Stimulated activated naive CD8-positive, alpha-beta T cell treated with anti-CD3 and anti-CD28 coated beads, Interleukin-15, Interleukin-2, amounts not matched to agents 100 U/mL and 50 U/mL, for 24 hours (primary cell): Measurements from ENCODE around the gene PIK3CB.
"Not testable (repeated sequence)": the region's sequence is repeated elsewhere in the genome, so short reads cannot be mapped to it uniquely, and the experiment has no call there.

Experiments
- ATAC-seq: fragments of 150-1000 bp; cut with Tn5 transposase; one replicate; pipeline ENCODE4 v1.10.0; 2021
- DNase-seq: peaks from one replicate; pipeline ENCODE4 v3.0.0; 2021

Gene PIK3CB

GRCh38 chr3:138680974-138681373 lies 153.8 kb downstream of the PIK3CB start:
- not testable (repeated sequence) for DNase-seq, ATAC-seq

GRCh38 chr3:138678874-138679392 lies 155.8 kb downstream of the PIK3CB start:
- no peak for DNase-seq
- ATAC-seq: no peak

- no peak for DNase-seq
- ATAC-seq: no peak
Observed at GRCh38 chr3:138678086-138678485, 156.6 kb downstream of the PIK3CB start.

GRCh38 chr3:138675393-138675792 lies 159.3 kb downstream of the PIK3CB start:
- DNase-seq (no peak), ATAC-seq (no peak)

- ATAC-seq (no peak), DNase-seq (no peak)
Observed at GRCh38 chr3:138673641-138674530, 160.8 kb downstream of the PIK3CB start.

- ATAC-seq (no peak), DNase-seq (no peak)
Observed at GRCh38 chr3:138670407-138670806, 164.3 kb downstream of the PIK3CB start.

GRCh38 chr3:138668107-138668506 lies 166.6 kb downstream of the PIK3CB start:
- DNase-seq (no peak), ATAC-seq (no peak)

- DNase-seq (no peak), ATAC-seq (no peak)
Observed at GRCh38 chr3:138657508-138657907, 177.2 kb downstream of the PIK3CB start.

GRCh38 chr3:138653567-138653966 lies 181.2 kb downstream of the PIK3CB start:
- no peak for DNase-seq
- no peak for ATAC-seq

- no peak for ATAC-seq
- DNase-seq: no peak
Observed at GRCh38 chr3:138649134-138649533, 185.6 kb downstream of the PIK3CB start.

GRCh38 chr3:138646513-138646912 lies 188.2 kb downstream of the PIK3CB start:
- ATAC-seq: no peak

GRCh38 chr3:138646008-138646407 lies 188.7 kb downstream of the PIK3CB start:
- no peak for ATAC-seq
- no peak for DNase-seq

More at GRCh38 chr3:138646513-138646912, 188.2 kb downstream of the PIK3CB start:
- DNase-seq: no peak

GRCh38 chr3:138642927-138643253 lies 191.8 kb downstream of the PIK3CB start:
- DNase-seq: no peak
- no peak for ATAC-seq

- ATAC-seq (no peak), DNase-seq (no peak)
Observed at GRCh38 chr3:138642226-138642926, 192.4 kb downstream of the PIK3CB start.

GRCh38 chr3:138640537-138640936 lies 194.2 kb downstream of the PIK3CB start:
- ATAC-seq (no peak), DNase-seq (no peak)

- DNase-seq (no peak), ATAC-seq (no peak)
Observed at GRCh38 chr3:138638641-138639040, 196.1 kb downstream of the PIK3CB start.

GRCh38 chr3:138629526-138629925 lies 205.2 kb downstream of the PIK3CB start:
- ATAC-seq (no peak), DNase-seq (no peak)

GRCh38 chr3:138625707-138626365 lies 208.9 kb downstream of the PIK3CB start:
- no peak for ATAC-seq
- no peak for DNase-seq

- no peak for DNase-seq
- ATAC-seq: no peak
Observed at GRCh38 chr3:138624518-138624917, 210.2 kb downstream of the PIK3CB start.

- DNase-seq (no peak), ATAC-seq (no peak)
Observed at GRCh38 chr3:138620431-138620830, 214.3 kb downstream of the PIK3CB start.

GRCh38 chr3:138615462-138615861 lies 219.3 kb downstream of the PIK3CB start:
- ATAC-seq (no peak), DNase-seq (no peak)

- DNase-seq: no peak
- no peak for ATAC-seq
Observed at GRCh38 chr3:138609898-138610266, 224.8 kb downstream of the PIK3CB start.
